WTC11 (cell line): ENCODE results near the gene GALNT18.

Experiments
- CREB1 ChIP-seq: sonication (generic); formaldehyde crosslinking; IDR thresholded peaks from 2 replicates; pipeline ENCODE4 v1.8.0; 2023; ENCODE audit warnings: mild to moderate bottlenecking, missing genetic modification reagents
- CTCF ChIP-seq: fragments of 200-600 bp; IDR thresholded peaks from 2 replicates; pipeline ENCODE4 v1.8.0; 2022; ENCODE audit warnings: antibody characterized with exemption
- HMGXB4 ChIP-seq: sonication (generic); formaldehyde crosslinking; IDR thresholded peaks from 2 replicates; pipeline ENCODE4 v1.8.1; 2023; ENCODE audit warnings: mild to moderate bottlenecking, moderate library complexity, missing genetic modification reagents
- MAX ChIP-seq: sonication (generic); formaldehyde crosslinking; IDR thresholded peaks from 2 replicates; pipeline ENCODE4 v1.8.0; 2022; ENCODE audit warnings: mild to moderate bottlenecking, missing genetic modification reagents
- ZBTB43 ChIP-seq: sonication (generic); formaldehyde crosslinking; IDR thresholded peaks from 2 replicates; pipeline ENCODE4 v1.8.1; 2023; ENCODE audit warnings: mild to moderate bottlenecking, missing genetic modification reagents
- ZNF416 ChIP-seq: fragments of 250-450 bp; sonication (Bioruptor Pico); IDR thresholded peaks from 2 replicates; pipeline ENCODE4 v1.9.0; 2021; ENCODE audit warnings: mild to moderate bottlenecking, inconsistent platforms

GRCh38 chr11:11396301-11397035 is 225.3 kb downstream of the GALNT18 start:
- no peak for TF ChIP-seq CTCF
- TF ChIP-seq CREB1 (CRISPR knock-in tag), result no peak
- TF ChIP-seq HMGXB4 (CRISPR knock-in tag), result no peak
- TF ChIP-seq MAX (CRISPR knock-in tag), result no peak
- no peak for TF ChIP-seq ZBTB43 (CRISPR knock-in tag)
- no peak for TF ChIP-seq ZNF416 (CRISPR knock-in tag)
